SK-N-SH (cell line): ENCODE results near the gene C1GALT1. TPM values are rescaled to one million over a fixed set of nuclear protein-coding genes. Genes with fewer than 3 reads are reported as not detected.
"Not testable (repeated sequence)": the region's sequence is repeated elsewhere in the genome, so short reads cannot be mapped to it uniquely, and the experiment has no call there.

Experiments
- CTCF ChIA-PET: fragments of 300-600, 350-600 bp; formaldehyde crosslinking; extraction: SDS; loops from one replicate; lab custom pipeline; 2021; lab: Yijun Ruan, JAX
- POLR2A ChIA-PET: fragments of 350-600 bp; sonication (Branson Sonifier 250); formaldehyde crosslinking; extraction: SDS; loops from one replicate; lab custom pipeline; 2020; ENCODE audit warnings: antibody characterized with exemption, inconsistent platforms; lab: Yijun Ruan, JAX
- DNase-seq: peaks from one replicate; pipeline ENCODE4 v3.0.0; 2012
- H2AFZ ChIP-seq: fragments of 200-600 bp; sonication (generic); 2 replicates; pipeline ENCODE4 v1.8.1; 2016; ENCODE audit warnings: antibody characterized with exemption, mild to moderate bottlenecking, low read depth
- H3F3A ChIP-seq: fragments of 200-600 bp; sonication (generic); replicated peaks from 2 replicates; pipeline ENCODE3; 2016; ENCODE audit warnings: antibody characterized with exemption, mild to moderate bottlenecking; ENCODE audit not compliant: insufficient read depth
- H3K27ac ChIP-seq, 2 experiments: fragments of 200-500 bp in 1 of 2; fragments of 200-600 bp in 1 of 2; sonication (Bioruptor generic) in 1 of 2; sonication (generic), shearing (Covaris generic) in 1 of 2; 2 replicates each; pipeline versions ENCODE4 v1.5.1 to v1.6.1; 2014 to 2016; ENCODE audit warnings: low read depth in 2 of 2, inconsistent platforms in 1 of 2, low read length in 1 of 2, mild to moderate bottlenecking in 1 of 2, mixed read lengths in 1 of 2
- H3K27me3 ChIP-seq: fragments of 200-600 bp; sonication (generic), shearing (Covaris generic); 2 replicates; pipeline ENCODE4 v1.6.1; 2016; ENCODE audit warnings: mixed run types; ENCODE audit not compliant: insufficient read depth
- H3K36me3 ChIP-seq, 2 experiments: fragments of 200-500 bp in 1 of 2; fragments of 200-600 bp in 1 of 2; sonication (Bioruptor generic) in 1 of 2; sonication (generic) in 1 of 2; replicated peaks in 1 of 2; 2 replicates each; pipeline versions ENCODE3 to v1.5.1; 2014 to 2016; ENCODE audit warnings: low read length in 1 of 2, mild to moderate bottlenecking in 1 of 2; ENCODE audit not compliant: insufficient read depth in 2 of 2, control insufficient read depth in 1 of 2
- H3K4me1 ChIP-seq, 2 experiments: fragments of 200-500 bp in 1 of 2; fragments of 200-600 bp in 1 of 2; sonication (Bioruptor generic) in 1 of 2; sonication (generic), shearing (Covaris generic) in 1 of 2; 2 replicates each; pipeline versions ENCODE4 v1.5.1 to v1.6.1; 2014 to 2016; ENCODE audit warnings: low read depth in 1 of 2, low read length in 1 of 2, mixed run types in 1 of 2; ENCODE audit not compliant: insufficient read depth in 2 of 2, control insufficient read depth in 1 of 2
- H3K4me2 ChIP-seq: fragments of 200-600 bp; sonication (generic), shearing (Covaris generic); 2 replicates; pipeline ENCODE4 v1.6.1; 2017; ENCODE audit warnings: mixed run types
- H3K4me3 ChIP-seq, 2 experiments: fragments of 200-500 bp in 1 of 2; fragments of 200-600 bp in 1 of 2; sonication (Bioruptor generic) in 1 of 2; sonication (generic), shearing (Covaris generic) in 1 of 2; 2 replicates each; pipeline versions ENCODE4 v1.5.1 to v1.8.1; 2014 to 2016; ENCODE audit warnings: low read depth in 2 of 2, inconsistent platforms in 1 of 2, low read length in 1 of 2, mild to moderate bottlenecking in 1 of 2, mixed read lengths in 1 of 2, moderate library complexity in 1 of 2
- H3K79me2 ChIP-seq: fragments of 200-600 bp; sonication (generic); 2 replicates; pipeline ENCODE4 v1.8.1; 2017; ENCODE audit warnings: mild to moderate bottlenecking; ENCODE audit not compliant: insufficient read depth
- H3K9ac ChIP-seq: fragments of 200-600 bp; sonication (generic); 2 replicates; pipeline ENCODE4 v1.6.1; 2017; ENCODE audit warnings: mixed run types
- H3K9me2 ChIP-seq: fragments of 200-600 bp; sonication (generic); 2 replicates; pipeline ENCODE4 v1.6.1; 2017; ENCODE audit warnings: mixed run types
- H3K9me3 ChIP-seq: fragments of 200-600 bp; sonication (generic); 2 replicates; pipeline ENCODE4 v1.6.1; 2017; ENCODE audit warnings: mixed run types, mild to moderate bottlenecking, moderate library complexity
- H4K20me1 ChIP-seq: fragments of 200-600 bp; sonication (generic); 2 replicates; pipeline ENCODE4 v1.6.1; 2017; ENCODE audit warnings: mild to moderate bottlenecking, mixed run types; ENCODE audit not compliant: insufficient read depth
- ELF1 ChIP-seq: IDR thresholded peaks from 2 replicates; pipeline ENCODE4 v1.4.0; 2012
- EP300 ChIP-seq, 2 experiments: IDR thresholded peaks; 2 replicates each; pipeline versions ENCODE4 v1.4.0 to v1.6.1; 2012; ENCODE audit warnings: borderline replicate concordance in 1 of 2, low read depth in 1 of 2, low read length in 1 of 2
- FOSL2 ChIP-seq: IDR thresholded peaks from 2 replicates; pipeline ENCODE4 v1.4.0; 2012; ENCODE audit warnings: low read depth, mild to moderate bottlenecking, moderate library complexity, borderline replicate concordance
- FOXJ3 ChIP-seq: sonication (generic); formaldehyde crosslinking; IDR thresholded peaks from 2 replicates; pipeline ENCODE4 v1.5.1; 2020; ENCODE audit warnings: mild to moderate bottlenecking, missing genetic modification reagents
- IRF3 ChIP-seq: fragments of 150-350 bp; IDR thresholded peaks from 2 replicates; pipeline ENCODE4 v1.6.1; 2016; ENCODE audit warnings: mild to moderate bottlenecking, low read depth, low read length
- JUND ChIP-seq: IDR thresholded peaks from 2 replicates; pipeline ENCODE4 v1.4.0; 2012
- MEF2A ChIP-seq: IDR thresholded peaks from 2 replicates; pipeline ENCODE4 v1.4.0; 2012; ENCODE audit warnings: low read depth, borderline replicate concordance
- MXI1 ChIP-seq: IDR thresholded peaks from 2 replicates; pipeline ENCODE4 v1.6.1; 2012; ENCODE audit warnings: mild to moderate bottlenecking, low read depth, low read length, improper control_type of control experiment
- NFIC ChIP-seq: IDR thresholded peaks from 2 replicates; pipeline ENCODE4 v1.4.0; 2012; ENCODE audit warnings: borderline replicate concordance
- POLR2AphosphoS5 ChIP-seq: IDR thresholded peaks from 2 replicates; pipeline ENCODE4 v1.6.1; 2012; ENCODE audit warnings: low read depth, low read length
- RAD21 ChIP-seq: IDR thresholded peaks from 2 replicates; pipeline ENCODE4 v1.6.1; 2012; ENCODE audit warnings: mild to moderate bottlenecking, low read length
- REST ChIP-seq: IDR thresholded peaks from 2 replicates; pipeline ENCODE4 v1.6.1; 2012; ENCODE audit warnings: mild to moderate bottlenecking, low read depth, low read length, moderate library complexity
- RFX5 ChIP-seq: IDR thresholded peaks from 2 replicates; pipeline ENCODE4 v1.6.1; 2012; ENCODE audit warnings: mild to moderate bottlenecking, improper control_type of control experiment, low read length
- SIN3A ChIP-seq: IDR thresholded peaks from 2 replicates; pipeline ENCODE4 v1.6.1; 2012; ENCODE audit warnings: low read depth, mild to moderate bottlenecking, low read length, moderate library complexity, borderline replicate concordance
- SMC3 ChIP-seq: IDR thresholded peaks from 2 replicates; pipeline ENCODE4 v1.6.1; 2012; ENCODE audit warnings: low read depth, low read length, improper control_type of control experiment
- TAF1 ChIP-seq: IDR thresholded peaks from 2 replicates; pipeline ENCODE4 v1.6.1; 2012; ENCODE audit warnings: low read depth, mild to moderate bottlenecking, low read length, moderate library complexity, borderline replicate concordance
- TEAD4 ChIP-seq: IDR thresholded peaks from 2 replicates; pipeline ENCODE4 v1.4.0; 2012; ENCODE audit warnings: mild to moderate bottlenecking, borderline replicate concordance; ENCODE audit not compliant: insufficient read depth
- YY1 ChIP-seq: IDR thresholded peaks from 2 replicates; pipeline ENCODE4 v1.4.0; 2012; ENCODE audit warnings: low read depth, mild to moderate bottlenecking
- WGBS: methylation state at CpG from one replicate; pipeline ENCODE4 v1.1.6; 2017; ENCODE audit warnings: low lambda C conversion rate; 5-methylcytosine and 5-hydroxymethylcytosine counted together
- polyA plus RNA-seq, 3 experiments: library from polyadenylated mRNA; depleted of rRNA; stranded (reverse); fragments of >200 nt; gene quantifications; 2 replicates each; pipeline ENCODE4 v1.2.3, GENCODE V29; 2012

The C1GALT1 gene
- polyA plus RNA-seq, 1 of the 3 experiments (the other 2 are of a cell fraction), result 15.2 TPM

GRCh38 chr7:7154355-7154754, 28.0 kb upstream of the C1GALT1 start:
- H3K27me3 ChIP-seq, H2AFZ ChIP-seq, H3K79me2 ChIP-seq, H3K9me2 ChIP-seq, H4K20me1 ChIP-seq, H3F3A ChIP-seq, H3K36me3 ChIP-seq, H3K4me2 ChIP-seq, H3K4me1 ChIP-seq, CTCF ChIA-PET, H3K9me3 ChIP-seq, H3K4me3 ChIP-seq, H3K9ac ChIP-seq, H3K27ac ChIP-seq, POLR2A ChIA-PET, DNase-seq: not testable (repeated sequence)
- WGBS, result 92% methylated on average over 1 of the region's 1 CpG

GRCh38 chr7:7156663-7157062, 25.7 kb upstream of the C1GALT1 start:
- Histone ChIP-seq H3K4me2 (peak overlapping the region; percentile 43; the same call in 1 of the 2 replicates), H2AFZ (peak overlapping the region; percentile 37; the same call in 1 of the 2 replicates), H3K4me3 (no peak overlapping the region), H3K27ac (no peak overlapping the region), H4K20me1 (no peaks in the 10 kb centered on the region), H3K4me1 (no peaks in the 10 kb centered on the region), H3K9ac (no peak overlapping the region), H3K79me2 (no peaks in the 10 kb centered on the region), H3F3A (no peaks in the 10 kb centered on the region), H3K27me3 (no peaks in the 10 kb centered on the region), H3K9me2 (no peaks in the 10 kb centered on the region), H3K9me3 (no peaks in the 10 kb centered on the region; the same call in 1 of the 2 replicates), H3K36me3 (no peaks in the 10 kb centered on the region)
- TF ChIP-seq FOXJ3 (CRISPR knock-in tag) (no peak), TAF1 (no peak), SIN3A (no peak), FOSL2 (no peak), RAD21 (no peak), NFIC (no peak), ELF1 (no peak), YY1 (no peak), JUND (no peak), REST (no peak), EP300 (IDR thresholded peaks at IDR 0.05; ENCODE audit: borderline replicate concordance in 1 of 2, low read depth in 1 of 2, low read length in 1 of 2) (no peak), RFX5 (no peak), SMC3 (no peak), POLR2AphosphoS5 (no peak), IRF3 (no peak), TEAD4 (no peak), MEF2A (no peak), MXI1 (no peak)
- CTCF ChIA-PET, result no interaction called here
- whole genome bisulfite sequencing, result 46% methylated on average over 4 of the region's 4 CpGs
- DNase-seq, result no peak
- POLR2A ChIA-PET, result no interaction called here
